Neural cell (in vitro differentiated cells): ENCODE results near the gene YEATS4. TPM values are rescaled to one million over a fixed set of nuclear protein-coding genes. Genes with fewer than 3 reads are reported as not detected.

Experiments used
- H2AFZ ChIP-seq: fragments of 200-600, 300-800 bp; sonication (generic), shearing (Covaris generic); 2 replicates; pipeline ENCODE4 v1.6.0; 2014; ENCODE audit warnings: low read depth, mild to moderate bottlenecking, antibody characterized with exemption, low read length, moderate library complexity
- H3F3A ChIP-seq: fragments of 200-600 bp; shearing (Covaris generic); 2 replicates; pipeline ENCODE4 v1.6.1; 2016; ENCODE audit warnings: mild to moderate bottlenecking, moderate library complexity, mixed read lengths, antibody characterized with exemption, low read length; ENCODE audit not compliant: insufficient read depth, poor library complexity, severe bottlenecking
- H3K27ac ChIP-seq: fragments of 200-600, 300-800 bp; sonication (generic), shearing (Covaris generic); 2 replicates; pipeline ENCODE4 v1.5.1; 2014; ENCODE audit warnings: mild to moderate bottlenecking, low read length, moderate library complexity
- H3K27me3 ChIP-seq: fragments of 300-800, 200-600 bp; sonication (generic), shearing (Covaris generic); 2 replicates; pipeline ENCODE4 v1.6.0; 2014; ENCODE audit warnings: mild to moderate bottlenecking, low read depth, low read length, moderate library complexity; ENCODE audit not compliant: insufficient read depth
- H3K36me3 ChIP-seq: fragments of 300-800, 200-600 bp; sonication (generic), shearing (Covaris generic); 2 replicates; pipeline ENCODE4 v1.5.1; 2014; ENCODE audit warnings: mild to moderate bottlenecking, antibody characterized with exemption, low read length, moderate library complexity; ENCODE audit not compliant: insufficient read depth
- H3K4me2 ChIP-seq: fragments of 300-800, 200-600 bp; sonication (generic), shearing (Covaris generic); 2 replicates; pipeline ENCODE4 v1.6.0; 2014; ENCODE audit warnings: mild to moderate bottlenecking, low read length
- H3K4me3 ChIP-seq: fragments of 300-800, 200-600 bp; sonication (generic), shearing (Covaris generic); 2 replicates; pipeline ENCODE4 v1.5.1; 2014; ENCODE audit warnings: mild to moderate bottlenecking, low read length, moderate library complexity
- H3K79me2 ChIP-seq: fragments of 200-600 bp; shearing (Covaris generic); replicated peaks from 2 replicates; pipeline ENCODE4 v1.6.0; 2014; ENCODE audit warnings: mild to moderate bottlenecking, low read length, moderate library complexity; ENCODE audit not compliant: insufficient read depth
- H3K9ac ChIP-seq: fragments of 300-800, 200-600 bp; sonication (generic), shearing (Covaris generic); 2 replicates; pipeline ENCODE4 v1.6.1; 2016; ENCODE audit warnings: mild to moderate bottlenecking, low read length, mixed read lengths
- H3K9me2 ChIP-seq: fragments of 200-600 bp; shearing (Covaris generic); 2 replicates; pipeline ENCODE4 v1.6.1; 2016; ENCODE audit warnings: mild to moderate bottlenecking, low read length, mixed read lengths; ENCODE audit not compliant: insufficient read depth
- H3K9me3 ChIP-seq: fragments of 200-600, 300-800 bp; sonication (generic), shearing (Covaris generic); 2 replicates; pipeline ENCODE4 v1.6.1; 2016; ENCODE audit warnings: mild to moderate bottlenecking, mixed run types, low read length, moderate library complexity, mixed read lengths
- H4K20me1 ChIP-seq: fragments of 200-600 bp; shearing (Covaris generic); 2 replicates; pipeline ENCODE4 v1.6.1; 2016; ENCODE audit warnings: mild to moderate bottlenecking, mixed run types; ENCODE audit not compliant: insufficient read depth
- EP300 ChIP-seq: fragments of 450-650 bp; conservative IDR thresholded peaks from 2 replicates; pipeline ENCODE4 v1.6.1; 2014; ENCODE audit warnings: antibody characterized with exemption, mild to moderate bottlenecking, moderate library complexity; ENCODE audit not compliant: poor library complexity, severe bottlenecking
- EZH2 ChIP-seq: fragments of 200-600, 300-800 bp; shearing (Covaris generic), sonication (generic); IDR thresholded peaks from 2 replicates; pipeline ENCODE4 v1.6.1; 2014; ENCODE audit warnings: antibody characterized with exemption, low read length, borderline replicate concordance, mild to moderate bottlenecking; ENCODE audit not compliant: insufficient read depth, poor library complexity, severe bottlenecking
- MXI1 ChIP-seq: fragments of 450-650 bp; conservative IDR thresholded peaks from 2 replicates; pipeline ENCODE4 v1.6.1; 2014; ENCODE audit warnings: antibody characterized with exemption, mild to moderate bottlenecking; ENCODE audit not compliant: poor library complexity, severe bottlenecking
- POLR2AphosphoS5 ChIP-seq: IDR thresholded peaks from 2 replicates; pipeline ENCODE4 v1.6.1; 2012
- RAD21 ChIP-seq: fragments of 450-650 bp; conservative IDR thresholded peaks from 2 replicates; pipeline ENCODE4 v1.6.1; 2014; ENCODE audit warnings: antibody characterized with exemption, mild to moderate bottlenecking, moderate library complexity
- SMC3 ChIP-seq: fragments of 450-650 bp; conservative IDR thresholded peaks from 2 replicates; pipeline ENCODE4 v1.6.1; 2014; ENCODE audit warnings: antibody characterized with exemption, mild to moderate bottlenecking, moderate library complexity; ENCODE audit not compliant: poor library complexity
- TAF1 ChIP-seq: IDR thresholded peaks from 2 replicates; pipeline ENCODE4 v1.6.1; 2012; ENCODE audit warnings: low read depth
- polyA plus RNA-seq: library from polyadenylated mRNA; depleted of rRNA; stranded (reverse); fragments of >200 nt; gene quantifications from 2 replicates; pipeline ENCODE4 v1.2.3, GENCODE V29; 2014
- TF ChIP-seq, protein P1 (sequence below): IDR thresholded peaks from 2 replicates; pipeline ENCODE4 v1.6.1; 2012; ENCODE audit warnings: borderline replicate concordance
- TF ChIP-seq, protein P2 (sequence below): fragments of 450-650 bp; IDR thresholded peaks from 2 replicates; pipeline ENCODE4 v1.5.1; 2014; ENCODE audit warnings: antibody characterized with exemption, mild to moderate bottlenecking, moderate library complexity; ENCODE audit not compliant: poor library complexity, severe bottlenecking

The YEATS4 gene
- polyA plus RNA-seq, 1 donor from 2014 or later = 227 TPM

GRCh38 chr12:69415471-69416275 lies 56.1 kb downstream of the YEATS4 start:
- H3K4me3 ChIP-seq = no peak overlapping the region
- no peak overlapping the region for H3K9ac ChIP-seq
- TF ChIP-seq EP300 (no peak), RAD21 (peak; percentile 61), POLR2AphosphoS5 (no peak), TAF1 (no peak), SMC3 (peak; percentile 59), MXI1 (no peak), EZH2 (no peak)
- TF ChIP-seq, protein P1, sequence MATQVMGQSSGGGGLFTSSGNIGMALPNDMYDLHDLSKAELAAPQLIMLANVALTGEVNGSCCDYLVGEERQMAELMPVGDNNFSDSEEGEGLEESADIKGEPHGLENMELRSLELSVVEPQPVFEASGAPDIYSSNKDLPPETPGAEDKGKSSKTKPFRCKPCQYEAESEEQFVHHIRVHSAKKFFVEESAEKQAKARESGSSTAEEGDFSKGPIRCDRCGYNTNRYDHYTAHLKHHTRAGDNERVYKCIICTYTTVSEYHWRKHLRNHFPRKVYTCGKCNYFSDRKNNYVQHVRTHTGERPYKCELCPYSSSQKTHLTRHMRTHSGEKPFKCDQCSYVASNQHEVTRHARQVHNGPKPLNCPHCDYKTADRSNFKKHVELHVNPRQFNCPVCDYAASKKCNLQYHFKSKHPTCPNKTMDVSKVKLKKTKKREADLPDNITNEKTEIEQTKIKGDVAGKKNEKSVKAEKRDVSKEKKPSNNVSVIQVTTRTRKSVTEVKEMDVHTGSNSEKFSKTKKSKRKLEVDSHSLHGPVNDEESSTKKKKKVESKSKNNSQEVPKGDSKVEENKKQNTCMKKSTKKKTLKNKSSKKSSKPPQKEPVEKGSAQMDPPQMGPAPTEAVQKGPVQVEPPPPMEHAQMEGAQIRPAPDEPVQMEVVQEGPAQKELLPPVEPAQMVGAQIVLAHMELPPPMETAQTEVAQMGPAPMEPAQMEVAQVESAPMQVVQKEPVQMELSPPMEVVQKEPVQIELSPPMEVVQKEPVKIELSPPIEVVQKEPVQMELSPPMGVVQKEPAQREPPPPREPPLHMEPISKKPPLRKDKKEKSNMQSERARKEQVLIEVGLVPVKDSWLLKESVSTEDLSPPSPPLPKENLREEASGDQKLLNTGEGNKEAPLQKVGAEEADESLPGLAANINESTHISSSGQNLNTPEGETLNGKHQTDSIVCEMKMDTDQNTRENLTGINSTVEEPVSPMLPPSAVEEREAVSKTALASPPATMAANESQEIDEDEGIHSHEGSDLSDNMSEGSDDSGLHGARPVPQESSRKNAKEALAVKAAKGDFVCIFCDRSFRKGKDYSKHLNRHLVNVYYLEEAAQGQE = no peak
- TF ChIP-seq, protein P2, sequence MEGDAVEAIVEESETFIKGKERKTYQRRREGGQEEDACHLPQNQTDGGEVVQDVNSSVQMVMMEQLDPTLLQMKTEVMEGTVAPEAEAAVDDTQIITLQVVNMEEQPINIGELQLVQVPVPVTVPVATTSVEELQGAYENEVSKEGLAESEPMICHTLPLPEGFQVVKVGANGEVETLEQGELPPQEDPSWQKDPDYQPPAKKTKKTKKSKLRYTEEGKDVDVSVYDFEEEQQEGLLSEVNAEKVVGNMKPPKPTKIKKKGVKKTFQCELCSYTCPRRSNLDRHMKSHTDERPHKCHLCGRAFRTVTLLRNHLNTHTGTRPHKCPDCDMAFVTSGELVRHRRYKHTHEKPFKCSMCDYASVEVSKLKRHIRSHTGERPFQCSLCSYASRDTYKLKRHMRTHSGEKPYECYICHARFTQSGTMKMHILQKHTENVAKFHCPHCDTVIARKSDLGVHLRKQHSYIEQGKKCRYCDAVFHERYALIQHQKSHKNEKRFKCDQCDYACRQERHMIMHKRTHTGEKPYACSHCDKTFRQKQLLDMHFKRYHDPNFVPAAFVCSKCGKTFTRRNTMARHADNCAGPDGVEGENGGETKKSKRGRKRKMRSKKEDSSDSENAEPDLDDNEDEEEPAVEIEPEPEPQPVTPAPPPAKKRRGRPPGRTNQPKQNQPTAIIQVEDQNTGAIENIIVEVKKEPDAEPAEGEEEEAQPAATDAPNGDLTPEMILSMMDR = peak; percentile 61
- H3K27me3 ChIP-seq = no peaks in the 10 kb centered on the region
- H3K27ac ChIP-seq = no peak overlapping the region
- no peaks in the 10 kb centered on the region for H3F3A ChIP-seq
- no peaks in the 10 kb centered on the region for H3K36me3 ChIP-seq
- H2AFZ ChIP-seq = no peak overlapping the region
- no peak overlapping the region for H3K4me2 ChIP-seq
- no peaks in the 10 kb centered on the region for H3K9me3 ChIP-seq
- no peaks in the 10 kb centered on the region for H3K79me2 ChIP-seq
- no peaks in the 10 kb centered on the region for H4K20me1 ChIP-seq
- H3K9me2 ChIP-seq = no peaks in the 10 kb centered on the region

DNA sequence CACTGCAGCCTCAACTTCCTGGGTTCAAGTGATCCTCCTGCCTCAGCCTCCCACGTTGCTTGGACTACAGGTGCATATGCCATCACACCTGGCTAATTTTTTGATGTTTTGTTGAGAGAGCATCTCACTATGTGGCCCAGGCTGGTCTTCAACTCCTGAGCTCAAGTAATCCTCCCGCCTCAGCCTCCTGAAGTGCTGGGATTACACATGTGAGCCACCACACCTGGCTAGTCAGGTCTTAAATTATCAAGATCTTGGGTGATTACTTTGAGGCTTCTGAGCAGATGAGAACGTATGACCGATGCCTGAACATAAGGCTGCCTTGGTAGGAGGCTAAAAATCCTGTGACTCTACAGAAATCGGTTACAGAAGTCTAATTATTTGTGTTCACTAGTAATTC lies 57.7 kb downstream of the YEATS4 start:
- no peak overlapping the region for H2AFZ ChIP-seq
- TF ChIP-seq TAF1 (no peak), RAD21 (no peak), EZH2 (no peak), EP300 (no peak), POLR2AphosphoS5 (no peak), SMC3 (no peak), MXI1 (no peak)
- TF ChIP-seq, protein P2 = no peak
- H3K9ac ChIP-seq = no peak overlapping the region
- H3K9me3 ChIP-seq = no peaks in the 10 kb centered on the region
- H3K79me2 ChIP-seq = no peaks in the 10 kb centered on the region
- H3K27me3 ChIP-seq = no peaks in the 10 kb centered on the region
- no peak overlapping the region for H3K4me2 ChIP-seq
- no peaks in the 10 kb centered on the region for H4K20me1 ChIP-seq
- H3K27ac ChIP-seq = no peak overlapping the region
- no peaks in the 10 kb centered on the region for H3K9me2 ChIP-seq
- no peaks in the 10 kb centered on the region for H3K36me3 ChIP-seq
- no peak overlapping the region for H3K4me3 ChIP-seq
- no peaks in the 10 kb centered on the region for H3F3A ChIP-seq
